ENCODE data around the gene NEGR1.

NEGR1 gene

DNA sequence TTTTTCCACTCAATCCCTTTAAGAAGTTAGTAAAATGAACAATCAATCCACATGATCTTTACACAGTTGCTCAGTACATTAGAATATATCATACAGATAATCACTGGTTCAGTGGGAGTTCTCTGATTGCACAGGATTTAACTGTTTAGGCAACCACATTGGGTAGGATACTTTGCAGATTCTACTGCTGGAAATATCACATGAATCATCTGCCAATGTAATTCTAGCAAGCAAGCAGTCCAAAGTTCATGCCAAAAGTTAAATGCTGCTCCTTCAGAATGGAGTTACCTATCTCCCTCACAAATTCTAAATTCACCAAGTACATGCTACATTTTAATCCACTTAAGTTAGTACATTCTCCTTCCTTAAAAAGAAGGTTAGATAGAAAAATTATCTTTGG lies 52.4 kb downstream of the NEGR1 start:
- TF ChIP-seq, protein P1, sequence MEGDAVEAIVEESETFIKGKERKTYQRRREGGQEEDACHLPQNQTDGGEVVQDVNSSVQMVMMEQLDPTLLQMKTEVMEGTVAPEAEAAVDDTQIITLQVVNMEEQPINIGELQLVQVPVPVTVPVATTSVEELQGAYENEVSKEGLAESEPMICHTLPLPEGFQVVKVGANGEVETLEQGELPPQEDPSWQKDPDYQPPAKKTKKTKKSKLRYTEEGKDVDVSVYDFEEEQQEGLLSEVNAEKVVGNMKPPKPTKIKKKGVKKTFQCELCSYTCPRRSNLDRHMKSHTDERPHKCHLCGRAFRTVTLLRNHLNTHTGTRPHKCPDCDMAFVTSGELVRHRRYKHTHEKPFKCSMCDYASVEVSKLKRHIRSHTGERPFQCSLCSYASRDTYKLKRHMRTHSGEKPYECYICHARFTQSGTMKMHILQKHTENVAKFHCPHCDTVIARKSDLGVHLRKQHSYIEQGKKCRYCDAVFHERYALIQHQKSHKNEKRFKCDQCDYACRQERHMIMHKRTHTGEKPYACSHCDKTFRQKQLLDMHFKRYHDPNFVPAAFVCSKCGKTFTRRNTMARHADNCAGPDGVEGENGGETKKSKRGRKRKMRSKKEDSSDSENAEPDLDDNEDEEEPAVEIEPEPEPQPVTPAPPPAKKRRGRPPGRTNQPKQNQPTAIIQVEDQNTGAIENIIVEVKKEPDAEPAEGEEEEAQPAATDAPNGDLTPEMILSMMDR (IDR thresholded peaks at IDR 0.05), result no peak

DNA sequence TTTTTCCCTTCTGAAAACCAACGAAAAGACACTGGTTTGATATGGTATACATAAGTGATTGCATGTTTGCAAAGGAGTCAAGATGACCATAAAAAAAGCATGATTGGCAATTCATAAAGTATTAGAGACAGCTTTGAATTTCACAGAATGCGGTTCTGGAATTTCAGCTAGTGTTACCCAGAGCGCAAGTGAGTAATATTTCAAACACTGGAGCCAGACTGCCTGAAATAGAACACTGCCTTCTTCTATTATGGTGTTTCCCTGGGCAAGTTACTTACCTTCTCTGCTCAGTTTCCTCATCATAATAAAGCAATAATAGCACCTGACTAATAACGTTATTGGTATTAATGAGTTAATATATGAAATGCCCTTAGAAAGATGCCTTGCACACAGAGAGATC lies 54.7 kb downstream of the NEGR1 start:
- TF ChIP-seq, protein P1 (IDR thresholded peaks at IDR 0.05), result no peak

DNA sequence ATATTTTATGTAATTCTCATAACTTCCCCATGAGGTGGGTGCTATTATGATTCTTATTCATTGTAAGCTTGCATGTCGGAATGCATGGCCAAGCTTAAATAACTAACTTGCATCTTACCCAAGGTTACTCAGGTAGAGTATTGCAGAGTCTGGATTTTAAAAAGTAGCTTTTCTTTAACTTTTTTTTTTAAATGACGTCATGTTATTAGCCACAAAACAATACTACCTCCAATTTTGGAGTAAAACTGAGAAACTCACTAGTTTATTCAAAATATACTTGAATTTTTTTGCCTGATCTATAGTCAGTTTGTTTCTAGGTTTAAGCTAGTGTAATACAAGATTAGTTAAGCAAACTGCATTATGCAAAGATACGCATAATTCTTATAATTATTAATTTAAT lies 57.8 kb downstream of the NEGR1 start:
- TF ChIP-seq, protein P1 (IDR thresholded peaks at IDR 0.05), result no peak

DNA sequence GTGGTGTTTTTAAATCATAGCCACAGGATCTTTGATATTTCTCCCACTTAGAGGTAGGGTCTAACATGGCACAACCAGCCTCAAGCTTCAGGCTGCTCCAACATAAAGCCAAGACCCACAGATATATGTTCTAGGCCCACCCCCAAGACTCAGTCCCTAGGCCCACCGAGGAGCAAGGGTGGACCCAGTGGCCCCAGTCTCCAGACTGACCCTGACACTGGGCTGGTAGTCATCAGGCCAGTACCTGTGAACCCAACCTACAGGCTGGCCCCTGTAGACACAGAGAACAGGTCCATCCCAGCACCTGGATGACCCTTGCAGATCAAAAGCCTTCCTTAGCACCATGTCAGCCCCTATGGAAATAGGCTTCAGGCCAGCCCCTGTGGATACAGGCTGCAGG lies 60.5 kb downstream of the NEGR1 start:
- TF ChIP-seq, protein P1 (IDR thresholded peaks at IDR 0.05), result no peak

DNA sequence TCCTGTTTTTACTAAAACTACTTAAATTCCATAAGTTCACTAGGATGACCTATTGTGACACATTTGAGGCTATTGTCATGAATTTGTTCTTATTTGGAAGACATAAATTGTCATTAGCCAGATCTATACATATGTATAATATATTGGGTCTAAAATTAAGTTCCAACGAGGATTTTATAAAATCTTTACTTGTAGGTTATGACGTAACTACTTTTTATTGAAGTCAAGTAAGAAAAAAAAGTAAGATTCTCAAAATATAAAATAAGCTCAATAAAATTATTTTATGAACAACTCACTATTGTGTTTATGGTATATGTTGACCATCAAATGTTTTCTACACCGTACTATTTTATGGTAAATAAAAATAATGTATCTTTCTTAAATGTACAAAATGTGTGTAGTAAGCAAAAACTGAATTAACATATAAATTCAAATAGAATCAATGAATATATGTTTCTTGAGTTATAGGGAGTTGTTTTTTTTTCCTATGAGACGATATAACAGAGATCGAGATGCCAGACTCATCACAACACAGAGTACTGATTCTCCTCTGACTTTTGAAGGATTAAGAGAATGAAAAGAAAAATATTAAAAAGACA lies 64.1 kb downstream of the NEGR1 start:
- TF ChIP-seq, protein P1 (IDR thresholded peaks at IDR 0.05), result no peak

DNA sequence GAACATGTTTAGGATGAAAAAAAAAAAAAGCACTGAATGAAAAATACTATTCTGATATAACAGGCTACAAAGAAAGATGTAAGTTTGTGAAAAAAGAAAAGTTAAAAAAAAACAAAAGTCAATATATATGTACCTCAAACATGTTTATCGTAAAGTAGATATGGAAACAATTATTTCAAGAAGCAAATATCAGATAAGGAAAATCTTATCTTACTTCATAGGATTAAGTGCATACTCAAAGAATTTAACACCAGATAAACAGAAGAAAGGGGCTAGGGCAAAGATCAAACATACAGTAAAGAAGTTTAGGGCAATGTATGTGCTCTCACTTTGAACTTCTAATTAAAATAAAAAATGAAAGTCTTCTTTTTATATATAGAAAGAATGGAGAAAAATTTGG lies 75.3 kb downstream of the NEGR1 start:
- TF ChIP-seq, protein P1 (IDR thresholded peaks at IDR 0.05), result no peak

DNA sequence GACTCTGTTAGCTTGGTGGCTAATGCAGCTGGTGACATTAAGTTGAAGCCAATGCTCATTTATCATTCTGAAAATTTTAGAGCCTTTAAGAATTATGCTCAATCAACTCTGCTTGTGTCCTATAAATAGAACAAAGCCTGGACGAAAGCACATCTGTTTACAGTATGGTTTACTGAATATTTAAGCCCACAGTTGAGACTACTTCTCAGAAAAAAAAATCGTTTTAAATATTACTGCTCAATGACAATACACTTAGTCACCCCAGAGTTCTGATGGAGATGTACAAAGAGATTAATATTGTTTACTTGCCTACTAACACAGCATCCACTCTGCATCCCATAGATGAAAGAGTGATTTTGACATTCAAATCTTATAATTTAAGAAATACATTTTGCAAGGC lies 79.6 kb downstream of the NEGR1 start:
- TF ChIP-seq, protein P1 (IDR thresholded peaks at IDR 0.05), result no peak

DNA sequence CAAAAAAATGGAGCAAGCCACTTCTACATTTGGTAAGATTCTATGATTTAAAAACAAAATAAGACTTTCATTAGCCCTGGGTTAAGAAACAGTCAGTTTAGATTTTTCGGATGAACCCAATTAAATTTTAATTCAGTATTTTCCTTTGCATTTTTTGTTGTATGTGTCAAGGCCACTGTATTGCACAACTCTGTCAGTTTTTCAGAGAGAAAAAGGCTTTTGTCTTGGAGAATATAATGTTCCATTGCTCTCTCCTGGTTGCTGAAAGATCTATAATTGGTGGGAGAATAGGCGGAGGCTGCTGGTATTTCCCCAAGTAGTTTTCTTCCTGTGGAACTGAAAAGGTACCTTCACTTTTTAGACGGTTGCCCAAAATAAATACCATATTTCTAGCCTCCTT lies 84.6 kb downstream of the NEGR1 start:
- TF ChIP-seq, protein P1 (IDR thresholded peaks at IDR 0.05), result no peak
